ENCODE data around the gene CHST11.

- TF ChIP-seq CTCF (IDR thresholded peaks at IDR 0.05; ENCODE audit: low read depth, low read length, poor library complexity, severe bottlenecking), result no peak
- TF ChIP-seq EZH2phosphoT487 (IDR thresholded peaks at IDR 0.05; ENCODE audit: borderline replicate concordance, low read length), result no peak
Measured at GRCh38 chr12:104665296-104665695, 208.5 kb downstream of the CHST11 start.

Measured in DOHH2 (cell line).